ENCODE measurements around the gene CDCA7L.

The CDCA7L gene

DNA sequence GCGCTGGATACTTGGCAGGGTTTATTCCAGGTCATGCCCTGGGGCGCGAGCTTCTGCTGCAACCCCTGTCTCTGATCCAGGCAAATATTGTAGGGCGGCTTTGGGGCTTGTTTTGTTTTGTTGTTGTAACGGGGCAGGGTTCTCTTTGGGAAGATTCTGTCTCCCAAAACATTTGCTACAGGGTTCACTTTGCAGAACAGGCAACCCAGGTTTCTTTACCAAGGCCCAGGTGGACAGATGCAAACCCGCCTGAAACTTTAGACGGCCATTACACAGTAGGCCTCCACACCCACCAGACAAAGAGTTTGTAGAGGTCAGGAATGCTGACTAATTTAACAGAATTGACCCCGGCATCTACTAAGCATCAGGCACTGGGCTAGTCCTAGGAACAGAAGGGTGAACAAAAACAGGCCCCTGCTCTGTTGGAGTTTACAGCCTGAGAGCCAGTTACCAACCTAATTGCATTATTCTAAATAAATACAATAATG is 567 bp upstream of the CDCA7L start:
- no peak for DNase-seq (ENCODE audit: low read depth)
- TF ChIP-seq, protein P1, sequence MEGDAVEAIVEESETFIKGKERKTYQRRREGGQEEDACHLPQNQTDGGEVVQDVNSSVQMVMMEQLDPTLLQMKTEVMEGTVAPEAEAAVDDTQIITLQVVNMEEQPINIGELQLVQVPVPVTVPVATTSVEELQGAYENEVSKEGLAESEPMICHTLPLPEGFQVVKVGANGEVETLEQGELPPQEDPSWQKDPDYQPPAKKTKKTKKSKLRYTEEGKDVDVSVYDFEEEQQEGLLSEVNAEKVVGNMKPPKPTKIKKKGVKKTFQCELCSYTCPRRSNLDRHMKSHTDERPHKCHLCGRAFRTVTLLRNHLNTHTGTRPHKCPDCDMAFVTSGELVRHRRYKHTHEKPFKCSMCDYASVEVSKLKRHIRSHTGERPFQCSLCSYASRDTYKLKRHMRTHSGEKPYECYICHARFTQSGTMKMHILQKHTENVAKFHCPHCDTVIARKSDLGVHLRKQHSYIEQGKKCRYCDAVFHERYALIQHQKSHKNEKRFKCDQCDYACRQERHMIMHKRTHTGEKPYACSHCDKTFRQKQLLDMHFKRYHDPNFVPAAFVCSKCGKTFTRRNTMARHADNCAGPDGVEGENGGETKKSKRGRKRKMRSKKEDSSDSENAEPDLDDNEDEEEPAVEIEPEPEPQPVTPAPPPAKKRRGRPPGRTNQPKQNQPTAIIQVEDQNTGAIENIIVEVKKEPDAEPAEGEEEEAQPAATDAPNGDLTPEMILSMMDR (IDR thresholded peaks at IDR 0.05; ENCODE audit: insufficient read depth, low read depth, low read length, missing control alignments) = no peak
- peak overlapping the region; percentile 65 for H3K4me3 ChIP-seq (ENCODE audit: low read length)

DNA sequence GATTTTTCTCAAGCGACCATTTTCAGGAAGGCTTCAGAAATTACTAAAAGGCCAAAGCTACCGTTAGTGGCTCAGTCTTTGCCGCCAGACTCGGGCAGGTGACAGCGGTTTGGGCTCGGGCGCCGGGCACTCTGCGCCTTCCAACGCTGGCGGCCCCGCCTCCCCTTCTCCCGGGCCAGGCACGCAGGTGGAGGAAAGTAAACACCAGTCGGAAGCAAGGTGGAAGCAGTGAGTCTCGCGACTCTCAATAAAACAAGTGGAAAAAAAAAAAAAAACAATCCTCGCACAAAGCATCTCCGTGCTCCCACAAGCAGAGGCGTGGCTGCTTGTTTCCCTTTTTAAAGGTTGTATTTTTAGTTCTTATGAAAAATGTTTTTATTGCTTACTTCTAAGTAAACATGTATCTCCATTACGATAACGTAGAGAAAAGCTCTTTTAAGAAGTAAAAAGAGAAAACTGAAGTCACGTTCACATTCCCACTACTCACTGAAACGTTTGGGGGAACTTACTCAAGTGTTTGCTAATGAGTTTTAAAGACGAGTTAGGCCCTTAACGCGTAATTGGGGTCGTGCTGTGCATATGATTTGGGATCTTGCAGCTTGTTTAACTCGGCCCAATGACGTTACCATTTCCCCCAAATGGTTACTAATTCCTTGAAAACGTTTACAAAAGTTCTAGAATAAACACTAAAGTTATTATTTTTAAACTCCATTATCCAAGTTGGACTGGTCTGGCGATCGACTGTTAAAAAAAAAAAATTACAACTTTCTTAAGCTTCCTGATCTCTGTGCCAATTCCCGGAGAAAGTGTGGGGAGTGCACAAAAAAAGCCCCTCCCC is 864 bp downstream of the CDCA7L start:
- peak; percentile 69 for DNase-seq (ENCODE audit: low read depth)
- TF ChIP-seq, protein P1 (IDR thresholded peaks at IDR 0.05; ENCODE audit: insufficient read depth, low read depth, low read length, missing control alignments) = peak; percentile 18

DNA sequence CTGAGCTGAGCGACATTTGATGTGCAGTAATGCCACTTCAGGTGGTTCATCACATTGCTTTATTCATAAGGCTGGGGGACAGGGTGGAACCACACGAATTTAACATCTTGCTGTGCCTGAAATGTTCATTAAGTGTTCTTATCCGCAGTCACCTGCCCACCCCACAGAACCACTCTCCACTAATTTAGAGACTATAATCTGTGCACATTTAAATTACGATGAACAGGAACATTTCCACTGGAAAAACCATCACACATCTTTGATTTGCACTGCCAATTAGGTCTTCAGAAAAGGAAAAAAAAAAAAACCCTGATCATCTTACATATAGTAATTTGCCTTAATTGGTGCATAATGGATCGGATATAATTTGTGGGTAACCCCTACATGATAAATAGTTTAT is 2.3 kb downstream of the CDCA7L start:
- no peak overlapping the region for H3K4me3 ChIP-seq (ENCODE audit: low read length)
- TF ChIP-seq, protein P1 (IDR thresholded peaks at IDR 0.05; ENCODE audit: insufficient read depth, low read depth, low read length, missing control alignments) = no peak
- DNase-seq (ENCODE audit: low read depth) = no peak

More for the DNA sequence above, 864 bp downstream of the CDCA7L start:
- peak overlapping the region; percentile 65 for H3K4me3 ChIP-seq (ENCODE audit: low read length)

DNA sequence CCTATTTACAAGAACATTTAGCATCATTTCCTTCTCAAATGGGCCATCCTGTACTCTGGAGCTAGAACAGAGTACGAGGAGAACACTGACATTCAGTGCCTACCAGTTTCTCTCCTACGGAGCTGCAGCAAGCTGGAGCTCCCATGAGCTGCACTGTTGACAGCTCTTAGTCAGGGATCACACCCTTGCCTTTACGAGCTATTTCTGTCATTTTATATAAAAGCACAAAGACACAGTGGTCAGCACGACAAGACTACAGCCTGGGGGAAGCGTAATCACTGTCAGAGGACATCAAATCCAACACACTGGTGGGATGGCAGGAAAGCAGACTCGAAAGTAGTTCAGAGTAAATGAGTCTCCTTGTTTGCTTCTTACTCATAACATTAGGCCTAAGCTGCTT is 2.7 kb downstream of the CDCA7L start:
- TF ChIP-seq, protein P1 (IDR thresholded peaks at IDR 0.05; ENCODE audit: insufficient read depth, low read depth, low read length, missing control alignments) = no peak
- no peak overlapping the region for H3K4me3 ChIP-seq (ENCODE audit: low read length)
- no peak for DNase-seq (ENCODE audit: low read depth)

DNA sequence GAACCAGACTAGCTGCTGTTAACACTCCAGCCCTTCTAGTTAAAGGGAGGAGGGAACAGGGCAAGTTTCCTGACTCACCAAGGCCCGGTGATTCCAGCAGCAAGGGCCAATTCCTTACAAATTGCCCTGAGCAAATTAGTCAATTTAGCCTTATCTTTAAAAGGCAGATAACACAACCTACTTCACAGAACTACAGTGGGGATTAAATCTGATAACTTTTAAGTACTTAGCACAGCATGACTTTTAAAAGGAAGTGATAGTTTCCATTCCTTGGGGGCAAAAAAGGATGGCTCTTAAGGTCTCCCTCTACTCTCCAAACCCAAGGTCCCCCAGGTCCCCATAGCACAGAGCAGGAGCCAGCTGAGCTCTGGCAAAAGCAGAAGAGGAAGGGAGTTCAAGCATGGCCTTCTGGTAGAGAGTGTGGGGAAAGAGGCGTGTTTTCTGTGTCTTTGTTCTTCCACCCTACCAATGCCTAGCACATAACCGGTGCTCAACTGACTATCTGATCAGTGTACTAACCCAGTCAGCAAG is 4.0 kb downstream of the CDCA7L start:
- H3K4me3 ChIP-seq (ENCODE audit: low read length) = no peak overlapping the region
- TF ChIP-seq, protein P1 (IDR thresholded peaks at IDR 0.05; ENCODE audit: insufficient read depth, low read depth, low read length, missing control alignments) = no peak
- peak; percentile 72 for DNase-seq (ENCODE audit: low read depth)

DNA sequence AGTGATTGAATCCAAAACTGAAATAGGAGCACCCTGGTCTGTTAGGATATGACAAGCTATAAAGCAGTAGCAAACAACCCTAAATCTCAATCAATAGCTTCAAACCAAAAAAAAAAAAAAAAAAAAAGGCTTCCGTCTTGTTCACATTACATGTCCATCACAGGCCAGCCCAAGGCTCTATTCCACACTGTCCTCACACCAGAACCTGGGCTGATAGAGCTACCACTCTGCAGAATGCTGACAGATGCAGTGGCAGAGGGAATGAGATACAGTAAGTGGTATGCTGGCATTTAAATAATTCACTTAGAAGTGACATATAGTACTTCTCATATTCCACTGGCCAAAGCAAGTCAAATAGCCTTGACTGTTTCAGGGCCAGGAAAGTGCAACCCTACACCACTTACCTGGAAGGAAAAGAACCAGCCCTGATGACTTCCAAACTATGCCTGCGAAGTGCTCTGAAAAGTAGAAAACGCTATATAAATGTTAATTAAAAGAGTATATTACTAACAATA is 5.8 kb downstream of the CDCA7L start:
- TF ChIP-seq, protein P1 (IDR thresholded peaks at IDR 0.05; ENCODE audit: insufficient read depth, low read depth, low read length, missing control alignments) = no peak
- no peak for DNase-seq (ENCODE audit: low read depth)
- H3K4me3 ChIP-seq (ENCODE audit: low read length) = no peak overlapping the region
